GM12874 (cell line): ENCODE data around the gene TENT4B.

ENCODE experiments used
- TF ChIP-seq, protein P1 (sequence below): IDR thresholded peaks from 2 replicates; pipeline ENCODE4 v1.5.1; 2011; ENCODE audit warnings: low read depth, mild to moderate bottlenecking, control low read depth, low read length, moderate library complexity; ENCODE audit not compliant: insufficient read depth

The TENT4B gene

DNA sequence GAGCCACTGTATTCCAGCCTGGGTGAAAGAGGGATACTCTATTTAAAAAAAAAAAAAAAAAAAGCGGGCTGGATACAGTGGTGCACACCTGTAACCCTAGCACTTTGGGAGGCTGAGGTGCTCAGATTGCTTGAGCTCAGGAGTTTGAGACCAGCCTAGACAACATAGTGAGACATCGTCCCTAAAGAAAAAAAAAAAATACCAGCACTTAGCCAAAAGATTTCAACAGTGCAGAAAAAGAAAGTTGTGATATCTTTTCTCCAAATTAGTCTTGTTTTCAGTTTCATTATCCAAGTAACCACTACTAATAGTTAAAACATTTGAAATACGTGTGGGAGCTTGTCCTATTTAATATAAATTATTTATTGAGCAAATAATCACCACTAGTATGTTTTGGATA, 48.7 kb downstream of the TENT4B start:
- TF ChIP-seq, protein P1, sequence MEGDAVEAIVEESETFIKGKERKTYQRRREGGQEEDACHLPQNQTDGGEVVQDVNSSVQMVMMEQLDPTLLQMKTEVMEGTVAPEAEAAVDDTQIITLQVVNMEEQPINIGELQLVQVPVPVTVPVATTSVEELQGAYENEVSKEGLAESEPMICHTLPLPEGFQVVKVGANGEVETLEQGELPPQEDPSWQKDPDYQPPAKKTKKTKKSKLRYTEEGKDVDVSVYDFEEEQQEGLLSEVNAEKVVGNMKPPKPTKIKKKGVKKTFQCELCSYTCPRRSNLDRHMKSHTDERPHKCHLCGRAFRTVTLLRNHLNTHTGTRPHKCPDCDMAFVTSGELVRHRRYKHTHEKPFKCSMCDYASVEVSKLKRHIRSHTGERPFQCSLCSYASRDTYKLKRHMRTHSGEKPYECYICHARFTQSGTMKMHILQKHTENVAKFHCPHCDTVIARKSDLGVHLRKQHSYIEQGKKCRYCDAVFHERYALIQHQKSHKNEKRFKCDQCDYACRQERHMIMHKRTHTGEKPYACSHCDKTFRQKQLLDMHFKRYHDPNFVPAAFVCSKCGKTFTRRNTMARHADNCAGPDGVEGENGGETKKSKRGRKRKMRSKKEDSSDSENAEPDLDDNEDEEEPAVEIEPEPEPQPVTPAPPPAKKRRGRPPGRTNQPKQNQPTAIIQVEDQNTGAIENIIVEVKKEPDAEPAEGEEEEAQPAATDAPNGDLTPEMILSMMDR, result no peak

DNA sequence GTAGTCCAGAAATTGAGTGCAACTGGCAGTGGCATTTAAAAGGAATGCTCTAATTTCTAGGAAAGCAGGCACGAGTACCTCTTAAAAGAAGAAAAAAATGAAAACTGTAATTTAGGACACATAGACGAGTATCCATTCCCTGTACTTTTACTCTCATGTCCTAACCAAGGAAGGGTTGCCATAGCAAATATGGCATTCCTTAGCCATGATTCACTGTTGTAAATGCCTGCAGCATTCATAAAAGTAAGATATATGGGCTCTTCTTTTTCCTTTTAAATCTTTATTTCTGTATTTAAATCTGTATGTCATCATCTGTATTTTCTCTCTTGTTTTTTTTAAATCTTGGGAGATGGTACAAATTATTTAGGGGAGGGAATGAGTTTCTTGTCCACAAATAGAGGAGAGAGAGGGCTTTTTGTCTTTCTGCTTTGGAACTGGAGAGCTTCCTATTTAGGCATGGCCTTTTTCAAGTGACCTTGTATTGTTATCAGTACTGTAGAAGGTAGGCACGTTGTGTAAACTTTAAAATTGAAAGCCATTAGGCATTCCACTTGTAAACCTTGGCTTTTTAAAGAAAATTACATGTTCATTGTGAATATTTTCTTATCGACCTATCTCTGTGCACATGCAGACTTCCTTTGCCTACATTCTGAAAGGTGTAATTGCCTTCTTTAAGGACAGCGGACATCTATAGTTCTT, 50.0 kb downstream of the TENT4B start:
- TF ChIP-seq, protein P1, result no peak

DNA sequence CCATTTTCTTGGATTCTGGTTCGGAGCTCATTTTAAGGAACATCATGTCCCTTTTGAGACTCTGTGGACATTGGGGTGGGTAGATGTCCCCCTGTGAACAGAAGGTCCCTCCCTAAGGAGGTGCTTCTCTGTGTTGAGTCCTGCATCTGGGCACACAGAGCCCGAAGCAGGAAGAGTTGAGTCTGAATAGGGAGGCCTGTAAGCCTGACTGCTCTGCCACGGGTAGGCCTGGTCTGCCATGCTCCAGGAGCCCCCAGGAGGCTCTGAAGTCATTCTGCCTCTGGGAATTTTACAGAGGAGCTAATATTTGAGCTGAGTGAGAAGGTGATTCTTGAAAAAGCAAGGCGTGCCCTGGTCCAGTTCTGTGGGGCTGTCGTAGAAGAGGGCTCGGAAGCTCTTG, 50.6 kb downstream of the TENT4B start:
- TF ChIP-seq, protein P1, result no peak

DNA sequence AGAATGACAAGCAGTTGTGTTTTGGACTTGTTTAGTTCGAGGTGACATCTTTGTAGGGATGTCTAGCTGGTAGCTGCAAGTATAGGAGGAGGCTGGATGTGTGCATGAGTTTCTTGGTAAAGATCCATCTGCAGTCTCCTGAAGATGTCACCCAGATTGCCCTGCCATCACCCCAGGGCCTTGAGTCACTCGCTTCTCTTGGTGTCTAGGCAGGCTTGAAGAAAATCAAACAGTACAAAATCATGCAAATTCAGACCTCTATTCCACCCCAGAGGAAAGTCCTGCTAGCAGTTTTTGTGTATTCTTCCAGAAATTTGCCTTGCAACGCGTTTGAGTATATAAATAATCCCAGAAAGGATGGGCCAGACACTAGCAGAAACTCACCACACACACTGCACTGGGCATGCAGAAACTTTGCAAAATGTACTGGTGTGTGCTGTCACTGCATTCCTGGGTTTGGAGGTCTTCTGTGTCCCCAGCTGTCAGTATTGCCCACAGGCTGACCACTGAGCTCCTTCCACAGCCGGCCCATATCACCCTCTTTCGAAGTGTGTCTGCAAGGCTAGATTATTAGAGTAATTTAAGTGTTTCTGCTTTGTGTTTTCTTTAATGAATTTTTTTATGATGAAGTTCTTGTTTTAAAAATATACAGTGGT, 51.5 kb downstream of the TENT4B start:
- TF ChIP-seq, protein P1, result no peak

DNA sequence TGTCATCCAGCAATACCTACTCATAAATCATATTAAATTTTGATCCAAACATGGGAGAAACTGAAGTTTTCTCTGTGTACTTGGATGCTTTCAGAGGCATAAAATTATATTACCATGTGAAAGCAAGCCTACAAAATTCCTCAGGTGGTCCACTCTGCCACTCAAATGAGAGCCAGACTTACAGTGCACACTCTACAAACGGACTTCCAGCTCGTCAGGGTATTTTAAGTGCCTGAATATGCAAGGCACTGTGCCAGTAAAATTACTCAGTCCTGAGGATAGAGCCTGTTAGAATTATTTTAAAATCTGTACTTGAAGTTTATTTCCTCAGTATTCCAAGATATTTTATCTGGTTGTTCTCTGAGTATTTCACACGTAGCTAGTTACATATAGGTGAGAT, 54.5 kb downstream of the TENT4B start:
- TF ChIP-seq, protein P1, result no peak

DNA sequence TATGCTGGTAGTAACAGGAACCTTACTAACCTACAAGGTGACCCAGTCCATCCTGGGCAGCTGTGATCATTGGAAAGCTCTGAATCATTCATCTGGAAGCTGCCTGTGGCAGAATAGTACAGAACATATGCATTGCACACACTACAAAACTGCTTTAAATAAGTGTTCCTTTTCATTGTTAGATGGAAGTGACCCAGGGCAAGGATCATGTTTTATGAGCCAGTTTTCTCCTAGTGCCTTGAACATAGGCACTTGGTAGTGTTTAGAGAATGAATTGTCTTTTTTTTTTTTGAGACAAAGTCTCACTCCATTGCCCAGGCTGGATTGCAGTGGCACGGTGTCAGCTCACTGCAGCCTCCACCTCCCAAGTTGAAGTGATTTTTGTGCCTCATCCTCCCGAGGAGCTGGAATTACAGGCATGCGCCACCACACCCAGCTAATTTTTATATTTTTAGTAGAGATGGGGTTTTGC, 55.4 kb downstream of the TENT4B start:
- TF ChIP-seq, protein P1, result no peak

DNA sequence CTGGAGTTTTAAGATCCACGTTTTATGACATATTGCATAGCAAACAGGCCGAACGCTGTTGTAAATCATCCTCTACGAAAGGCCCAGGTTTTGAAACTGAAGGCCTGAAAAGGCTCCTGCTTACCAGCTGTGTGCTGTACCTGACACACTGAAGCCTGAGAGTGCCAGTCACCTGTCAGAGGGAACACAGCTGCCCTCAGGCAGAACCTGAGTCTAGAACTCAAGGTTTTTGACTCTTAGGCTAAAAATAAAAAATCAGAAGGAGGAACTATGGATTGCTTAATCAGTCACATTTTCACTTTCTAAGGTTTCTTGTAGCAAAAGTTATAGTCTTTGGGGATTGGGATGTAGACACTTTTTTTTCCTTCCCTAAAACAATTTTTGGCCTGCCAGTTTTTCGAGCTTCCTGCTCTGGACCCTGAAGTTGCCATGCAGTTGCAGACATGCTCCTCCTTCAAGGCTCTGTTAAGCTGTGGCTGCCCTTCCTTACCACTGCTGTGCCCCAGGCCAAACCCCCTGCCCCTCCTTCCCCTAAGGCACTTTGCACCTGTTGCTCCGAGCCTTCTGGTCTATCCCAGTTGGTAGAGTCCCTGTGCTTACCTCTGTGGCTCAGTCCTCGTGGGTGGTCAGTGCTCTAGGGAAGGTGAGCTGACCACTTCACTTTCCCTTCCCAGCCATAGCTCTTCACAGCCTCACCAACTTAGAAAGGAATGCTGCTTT, 56.6 kb downstream of the TENT4B start:
- TF ChIP-seq, protein P1, result no peak
